Mucosa of descending colon (tissue), 3 donors: Measurements from ENCODE around the gene SPIC. TPM values are rescaled to one million over a fixed set of nuclear protein-coding genes. Genes with fewer than 3 reads are reported as not detected.
A peak's percentile ranks its signal among the peaks of the same experiment; 100 is the strongest.
"Not testable (repeated sequence)": the region's sequence is repeated elsewhere in the genome, so short reads cannot be mapped to it uniquely, and the experiment has no call there.

Source experiments
- ATAC-seq: fragments of 200-7000 bp; cut with Tn5 transposase; one replicate; pipeline ENCODE4 v1.9.1; 2020; ENCODE audit warnings: mild to moderate bottlenecking, moderate library complexity
- DNase-seq, 3 donors: peaks; one replicate each; pipeline ENCODE4 v3.0.0-alpha.2; 2020
- H3K36me3 ChIP-seq: fragments of 200-600 bp; one replicate; pipeline ENCODE4 v1.8.0; 2021; ENCODE audit warnings: low read depth, mild to moderate bottlenecking
- H3K4me1 ChIP-seq: fragments of 200-600 bp; one replicate; pipeline ENCODE4 v1.8.0; 2021; ENCODE audit warnings: low read depth, mild to moderate bottlenecking
- H3K4me3 ChIP-seq: fragments of 200-600 bp; one replicate; pipeline ENCODE4 v1.8.0; 2021; ENCODE audit warnings: mild to moderate bottlenecking
- H3K9me3 ChIP-seq: fragments of 200-600 bp; one replicate; pipeline ENCODE4 v1.8.0; 2021; ENCODE audit warnings: mild to moderate bottlenecking
- intact Hi-C, 2 donors: fragments of 100-400 bp; cut with DNase I in 1 of 2; cut with micrococcal nuclease in 1 of 2; formaldehyde crosslinking; loops; one replicate each; pipeline versions ENCODE4 v1.11.0 to v1.11.1; 2022; cut with DNase I, micrococcal nuclease
- total RNA-seq, 3 donors: library from RNA; stranded (reverse); fragmentation: NEBNext Ultra II Directional in 2 of 3; extraction: Animal tissue kit (Norgen Biotek cat#: 25700) in 2 of 3; gene quantifications; one replicate each; pipeline versions ENCODE4 v1.2.1 to v1.2.4, GENCODE V29; 2021 to 2023
- TF ChIP-seq, protein P1 (sequence below): fragments of 200-600 bp; IDR thresholded peaks from one replicate; pipeline ENCODE4 v1.8.0; 2022; ENCODE audit warnings: antibody characterized with exemption, mild to moderate bottlenecking
- donor health status: DM: no; HTN: no; CAD: no; lungs with moderate emphysema.
- donor health status: DM: no; HTN: no; CAD: no.
- donor health status: DM: no; HTN: yes; CAD: no.

The SPIC gene
- total RNA-seq, 3 donors from 2014 or later, result not detected

DNA sequence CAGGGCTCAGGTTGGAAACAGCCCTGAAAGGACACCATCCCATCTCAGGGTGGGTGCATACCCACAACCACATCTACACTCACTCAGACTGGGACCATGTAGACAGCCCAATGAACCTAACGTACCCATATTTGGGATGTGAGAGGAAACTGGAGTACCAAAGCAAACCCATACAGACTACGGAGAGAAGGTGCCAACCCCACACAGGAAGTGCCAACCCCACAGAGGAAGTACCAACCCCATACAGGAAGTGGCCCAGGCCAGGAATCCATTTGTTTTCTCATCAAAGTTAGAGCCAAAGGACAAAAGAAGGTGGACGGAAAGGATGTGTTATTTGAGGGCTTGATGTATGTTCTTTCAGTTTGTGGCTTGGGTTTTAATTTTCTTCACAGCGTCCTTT is 19.5 kb upstream of the SPIC start:
- no peak for DNase-seq
- TF ChIP-seq, protein P1, sequence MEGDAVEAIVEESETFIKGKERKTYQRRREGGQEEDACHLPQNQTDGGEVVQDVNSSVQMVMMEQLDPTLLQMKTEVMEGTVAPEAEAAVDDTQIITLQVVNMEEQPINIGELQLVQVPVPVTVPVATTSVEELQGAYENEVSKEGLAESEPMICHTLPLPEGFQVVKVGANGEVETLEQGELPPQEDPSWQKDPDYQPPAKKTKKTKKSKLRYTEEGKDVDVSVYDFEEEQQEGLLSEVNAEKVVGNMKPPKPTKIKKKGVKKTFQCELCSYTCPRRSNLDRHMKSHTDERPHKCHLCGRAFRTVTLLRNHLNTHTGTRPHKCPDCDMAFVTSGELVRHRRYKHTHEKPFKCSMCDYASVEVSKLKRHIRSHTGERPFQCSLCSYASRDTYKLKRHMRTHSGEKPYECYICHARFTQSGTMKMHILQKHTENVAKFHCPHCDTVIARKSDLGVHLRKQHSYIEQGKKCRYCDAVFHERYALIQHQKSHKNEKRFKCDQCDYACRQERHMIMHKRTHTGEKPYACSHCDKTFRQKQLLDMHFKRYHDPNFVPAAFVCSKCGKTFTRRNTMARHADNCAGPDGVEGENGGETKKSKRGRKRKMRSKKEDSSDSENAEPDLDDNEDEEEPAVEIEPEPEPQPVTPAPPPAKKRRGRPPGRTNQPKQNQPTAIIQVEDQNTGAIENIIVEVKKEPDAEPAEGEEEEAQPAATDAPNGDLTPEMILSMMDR, result no peak
- H3K4me1 ChIP-seq, result no peaks in the 10 kb centered on the region
- intact Hi-C loops, result no loop called here
- H3K4me3 ChIP-seq, result no peak overlapping the region
- no peak for ATAC-seq
- H3K36me3 ChIP-seq, result no peaks in the 10 kb centered on the region
- H3K9me3 ChIP-seq, result no peaks in the 10 kb centered on the region

DNA sequence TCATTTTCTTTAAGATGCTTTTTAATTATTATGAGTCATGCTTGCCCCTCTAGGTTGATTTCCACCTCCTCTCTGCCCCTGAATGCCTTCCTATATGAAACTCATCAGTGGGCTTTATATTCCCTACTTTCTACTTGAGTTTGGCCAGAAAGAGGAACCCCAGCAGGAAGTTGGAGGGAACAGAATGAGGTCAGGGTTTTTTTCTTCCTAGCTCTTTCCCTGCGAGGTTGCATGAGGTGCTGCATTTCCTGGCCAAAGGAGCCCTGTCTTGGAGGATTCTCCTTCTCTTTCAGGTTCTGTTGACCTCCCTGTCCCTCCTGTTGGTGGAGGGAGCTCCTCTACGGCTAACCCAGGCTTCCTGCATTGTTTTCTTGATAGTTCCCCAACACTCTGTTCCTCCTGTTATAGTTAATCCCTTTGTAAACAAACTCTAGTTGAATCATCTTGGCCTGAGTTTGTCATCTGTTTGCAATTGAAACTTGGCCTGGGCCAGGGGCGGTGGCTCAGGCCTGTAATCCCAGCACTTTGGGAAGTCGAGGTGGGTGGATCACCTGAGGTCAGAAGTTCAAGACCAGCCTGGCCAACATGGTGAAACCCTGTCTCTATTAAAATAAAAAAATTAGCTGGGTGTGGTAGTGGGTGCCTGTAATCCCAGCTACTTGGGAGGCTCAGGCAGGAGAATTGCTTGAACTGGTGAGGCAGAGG is 15.3 kb upstream of the SPIC start:
- intact Hi-C loops, result no loop called here
- Histone ChIP-seq H3K4me3 (no peak overlapping the region), H3K4me1 (no peaks in the 10 kb centered on the region), H3K36me3 (no peaks in the 10 kb centered on the region), H3K9me3 (no peaks in the 10 kb centered on the region)
- TF ChIP-seq, protein P1, result no peak
- DNase-seq (peak; percentile 31 to 52 (median 46)), ATAC-seq (peak; percentile 85)

DNA sequence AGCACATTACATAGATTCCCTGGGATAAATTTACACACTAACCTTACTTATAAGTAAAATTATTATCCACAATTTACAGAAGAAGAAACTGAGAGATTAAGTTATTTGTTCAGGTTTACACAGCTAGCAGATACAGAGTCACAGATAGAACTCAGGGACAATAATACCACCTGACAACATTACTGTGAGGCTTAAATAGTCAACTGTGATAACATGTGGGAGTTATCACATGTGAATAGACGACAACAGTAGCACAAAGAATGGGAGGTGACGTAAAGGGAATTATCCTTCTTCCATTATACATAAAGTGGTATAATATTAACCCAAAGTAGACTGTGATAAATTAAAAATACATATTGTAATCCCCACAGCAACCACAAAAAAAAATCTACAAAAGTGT is 6.2 kb upstream of the SPIC start:
- intact Hi-C loops, result no loop called here
- H3K4me3 ChIP-seq, result no peak overlapping the region
- H3K4me1 ChIP-seq, result no peaks in the 10 kb centered on the region
- ATAC-seq, result no peak
- H3K36me3 ChIP-seq, result no peaks in the 10 kb centered on the region
- TF ChIP-seq, protein P1, result no peak
- no peak for DNase-seq
- H3K9me3 ChIP-seq, result no peaks in the 10 kb centered on the region

DNA sequence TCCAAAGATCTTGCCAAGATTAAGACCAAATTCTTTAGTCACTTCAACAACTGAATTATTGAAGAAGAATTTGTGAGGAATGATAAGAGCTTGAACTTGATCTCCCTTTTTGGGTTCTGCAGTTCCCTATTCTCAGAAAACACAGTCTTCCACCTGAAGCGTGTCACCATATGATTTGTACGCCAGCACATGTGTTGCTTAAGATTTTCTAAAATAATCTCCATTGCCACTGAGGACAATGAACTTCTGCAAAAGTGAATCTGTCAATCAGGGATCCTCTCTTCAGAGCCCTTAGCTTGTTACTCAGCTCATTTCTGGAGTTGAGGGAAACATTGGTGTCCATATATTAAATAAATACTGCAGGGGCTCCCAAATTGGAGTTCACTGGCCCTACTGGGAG is 4.2 kb upstream of the SPIC start:
- intact Hi-C loops, result no loop called here
- ATAC-seq, result no peak
- TF ChIP-seq, protein P1, result no peak
- H3K9me3 ChIP-seq, result no peaks in the 10 kb centered on the region
- no peaks in the 10 kb centered on the region for H3K36me3 ChIP-seq
- DNase-seq, result no peak
- no peaks in the 10 kb centered on the region for H3K4me1 ChIP-seq
- no peak overlapping the region for H3K4me3 ChIP-seq

DNA sequence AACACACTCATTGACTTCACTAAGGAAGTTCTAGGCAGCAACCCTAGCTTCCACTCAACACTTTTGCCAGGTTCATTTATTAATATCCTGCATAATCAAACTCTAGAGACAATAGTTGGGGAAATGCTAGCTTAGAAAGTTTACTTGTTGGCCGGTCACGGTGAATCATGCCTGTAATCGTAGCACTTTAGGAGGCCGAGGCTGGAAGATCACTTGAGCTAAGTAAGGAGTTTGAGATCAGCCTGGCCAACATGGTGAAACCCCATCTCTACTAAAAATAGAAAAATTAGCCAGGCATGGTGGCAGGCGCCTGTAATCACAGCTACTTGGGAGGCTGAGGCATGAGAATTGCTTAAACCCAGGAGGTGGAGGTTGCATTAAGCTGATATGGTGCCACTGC is 3.3 kb upstream of the SPIC start:
- ATAC-seq, DNase-seq, intact Hi-C loops: not testable (repeated sequence)

DNA sequence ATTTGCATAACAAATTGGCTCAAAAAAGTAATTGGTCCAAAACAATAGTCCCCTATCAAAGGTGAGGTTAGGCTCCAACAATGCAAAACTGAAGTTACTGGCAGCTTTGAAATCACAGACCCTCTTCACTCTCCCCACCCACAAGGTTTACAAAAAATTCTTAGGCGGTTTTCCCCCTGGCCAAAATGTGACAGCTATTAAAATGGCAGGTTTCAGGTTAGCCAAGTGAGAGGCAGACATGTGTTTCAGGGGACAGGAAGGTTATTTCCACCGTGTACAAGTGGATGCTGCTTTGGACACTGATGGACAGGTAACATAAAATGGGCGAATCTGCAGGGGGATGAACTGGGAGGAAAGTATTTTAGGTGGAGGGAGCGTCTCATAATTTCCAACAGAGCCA is 888 bp upstream of the SPIC start:
- no peaks in the 10 kb centered on the region for H3K36me3 ChIP-seq
- no peak overlapping the region for H3K4me3 ChIP-seq
- DNase-seq (no peak), ATAC-seq (no peak)
- no peaks in the 10 kb centered on the region for H3K9me3 ChIP-seq
- TF ChIP-seq, protein P1, result no peak
- intact Hi-C loops, result no loop called here
- H3K4me1 ChIP-seq, result no peaks in the 10 kb centered on the region

More for the DNA sequence above, 3.3 kb upstream of the SPIC start:
- H3K4me1 ChIP-seq, H3K36me3 ChIP-seq, H3K4me3 ChIP-seq, H3K9me3 ChIP-seq: not testable (repeated sequence)
